SU-DHL-6 (cell line): ENCODE data around the gene TNFRSF25.

ENCODE experiments used
- H2AFZ ChIP-seq: fragments of 200-600 bp; sonication (generic); 2 replicates; pipeline ENCODE4 v1.6.1; 2014; ENCODE audit warnings: low read depth, mild to moderate bottlenecking, moderate library complexity, mixed read lengths, antibody characterized with exemption, low read length; ENCODE audit not compliant: severe bottlenecking
- H3F3A ChIP-seq: fragments of 200-600 bp; shearing (Covaris generic); 2 replicates; pipeline ENCODE4 v1.6.0; 2016; ENCODE audit warnings: antibody characterized with exemption, mild to moderate bottlenecking; ENCODE audit not compliant: insufficient read depth
- H3K27ac ChIP-seq: fragments of 200-600 bp; sonication (generic); 2 replicates; pipeline ENCODE4 v1.5.1; 2016; ENCODE audit warnings: low read depth, mild to moderate bottlenecking, low read length, moderate library complexity, mixed read lengths
- H3K27me3 ChIP-seq: fragments of 200-600 bp; sonication (generic), shearing (Covaris generic); 2 replicates; pipeline ENCODE4 v1.6.0; 2014; ENCODE audit warnings: mild to moderate bottlenecking, low read length
- H3K36me3 ChIP-seq: fragments of 200-600 bp; sonication (generic); 2 replicates; pipeline ENCODE4 v1.6.1; 2014; ENCODE audit warnings: mild to moderate bottlenecking, low read length, mixed read lengths
- H3K4me2 ChIP-seq: fragments of 300-600, 200-600 bp; shearing (Covaris generic), sonication (generic); 2 replicates; pipeline ENCODE4 v1.6.0; 2014; ENCODE audit warnings: low read length, low read depth, mild to moderate bottlenecking; ENCODE audit not compliant: poor library complexity, severe bottlenecking
- H3K4me3 ChIP-seq: fragments of 200-600 bp; sonication (generic); 2 replicates; pipeline ENCODE4 v1.5.1; 2014; ENCODE audit warnings: antibody characterized with exemption, low read length, mild to moderate bottlenecking, mixed read lengths; ENCODE audit not compliant: insufficient read depth, poor library complexity, severe bottlenecking
- H3K79me2 ChIP-seq: fragments of 200-600 bp; sonication (generic); 2 replicates; pipeline ENCODE4 v1.6.1; 2014; ENCODE audit warnings: mild to moderate bottlenecking, low read length, moderate library complexity; ENCODE audit not compliant: insufficient read depth
- H3K9ac ChIP-seq: fragments of 200-600 bp; sonication (generic); 2 replicates; pipeline ENCODE4 v1.7.0; 2014; ENCODE audit warnings: mild to moderate bottlenecking, low read length
- H3K9me2 ChIP-seq: fragments of 200-600 bp; sonication (generic); replicated peaks from 2 replicates; pipeline ENCODE4 v1.6.1; 2014; ENCODE audit warnings: low read length; ENCODE audit not compliant: insufficient read depth
- H3K9me3 ChIP-seq: fragments of 200-600 bp; sonication (generic); 2 replicates; pipeline ENCODE4 v1.6.1; 2014; ENCODE audit warnings: low read length, mixed read lengths; ENCODE audit not compliant: insufficient read depth
- H4K20me1 ChIP-seq: fragments of 200-600 bp; sonication (generic); 2 replicates; pipeline ENCODE4 v1.6.1; 2014; ENCODE audit warnings: low read depth, mild to moderate bottlenecking, antibody characterized with exemption, low read length, moderate library complexity, mixed read lengths
- EZH2phosphoT487 ChIP-seq: fragments of 200-600 bp; sonication (generic), shearing (Covaris generic); conservative IDR thresholded peaks from 2 replicates; pipeline ENCODE4 v1.6.1; 2018; ENCODE audit warnings: mild to moderate bottlenecking, antibody characterized with exemption, low read length, moderate library complexity, mixed read lengths
- TF ChIP-seq, protein P1 (sequence below): fragments of 200-600 bp; sonication (generic); IDR thresholded peaks from one replicate; pipeline ENCODE4 v1.5.1; 2017; ENCODE audit warnings: antibody characterized with exemption, mild to moderate bottlenecking, low read length, moderate library complexity; ENCODE audit not compliant: insufficient read depth, poor library complexity, severe bottlenecking

Gene TNFRSF25

DNA sequence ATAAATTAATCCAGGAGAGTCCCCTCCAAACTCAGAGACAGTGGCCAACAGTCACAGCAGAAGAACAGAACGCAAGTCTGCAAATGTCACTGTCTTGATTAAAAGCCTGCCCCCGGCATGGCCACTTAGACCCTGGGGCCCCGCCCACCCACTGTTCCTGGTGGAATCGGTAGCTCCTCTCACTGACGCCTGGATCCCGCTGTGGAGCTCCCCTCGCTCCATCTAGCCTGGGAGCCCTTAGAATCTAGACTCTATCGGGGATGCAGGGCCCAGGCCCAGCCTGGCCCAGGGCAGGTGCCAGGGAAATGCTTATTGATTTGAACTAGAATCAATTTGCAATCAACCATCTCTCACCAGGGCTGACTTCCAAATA, 46.9 kb upstream of the TNFRSF25 start:
- no peaks in the 10 kb centered on the region for H3K27me3 ChIP-seq
- no peak overlapping the region for H2AFZ ChIP-seq
- H3K9me3 ChIP-seq = no peaks in the 10 kb centered on the region
- no peak overlapping the region for H3K9ac ChIP-seq
- no peaks in the 10 kb centered on the region for H3K79me2 ChIP-seq
- no peaks in the 10 kb centered on the region for H3K36me3 ChIP-seq
- TF ChIP-seq, protein P1, sequence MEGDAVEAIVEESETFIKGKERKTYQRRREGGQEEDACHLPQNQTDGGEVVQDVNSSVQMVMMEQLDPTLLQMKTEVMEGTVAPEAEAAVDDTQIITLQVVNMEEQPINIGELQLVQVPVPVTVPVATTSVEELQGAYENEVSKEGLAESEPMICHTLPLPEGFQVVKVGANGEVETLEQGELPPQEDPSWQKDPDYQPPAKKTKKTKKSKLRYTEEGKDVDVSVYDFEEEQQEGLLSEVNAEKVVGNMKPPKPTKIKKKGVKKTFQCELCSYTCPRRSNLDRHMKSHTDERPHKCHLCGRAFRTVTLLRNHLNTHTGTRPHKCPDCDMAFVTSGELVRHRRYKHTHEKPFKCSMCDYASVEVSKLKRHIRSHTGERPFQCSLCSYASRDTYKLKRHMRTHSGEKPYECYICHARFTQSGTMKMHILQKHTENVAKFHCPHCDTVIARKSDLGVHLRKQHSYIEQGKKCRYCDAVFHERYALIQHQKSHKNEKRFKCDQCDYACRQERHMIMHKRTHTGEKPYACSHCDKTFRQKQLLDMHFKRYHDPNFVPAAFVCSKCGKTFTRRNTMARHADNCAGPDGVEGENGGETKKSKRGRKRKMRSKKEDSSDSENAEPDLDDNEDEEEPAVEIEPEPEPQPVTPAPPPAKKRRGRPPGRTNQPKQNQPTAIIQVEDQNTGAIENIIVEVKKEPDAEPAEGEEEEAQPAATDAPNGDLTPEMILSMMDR = no peak
- no peak for TF ChIP-seq EZH2phosphoT487
- no peak overlapping the region for H3K4me3 ChIP-seq
- H3K9me2 ChIP-seq = no peaks in the 10 kb centered on the region
- no peak overlapping the region for H3K4me2 ChIP-seq
- no peaks in the 10 kb centered on the region for H4K20me1 ChIP-seq
- no peak overlapping the region for H3K27ac ChIP-seq
- H3F3A ChIP-seq = no peaks in the 10 kb centered on the region

DNA sequence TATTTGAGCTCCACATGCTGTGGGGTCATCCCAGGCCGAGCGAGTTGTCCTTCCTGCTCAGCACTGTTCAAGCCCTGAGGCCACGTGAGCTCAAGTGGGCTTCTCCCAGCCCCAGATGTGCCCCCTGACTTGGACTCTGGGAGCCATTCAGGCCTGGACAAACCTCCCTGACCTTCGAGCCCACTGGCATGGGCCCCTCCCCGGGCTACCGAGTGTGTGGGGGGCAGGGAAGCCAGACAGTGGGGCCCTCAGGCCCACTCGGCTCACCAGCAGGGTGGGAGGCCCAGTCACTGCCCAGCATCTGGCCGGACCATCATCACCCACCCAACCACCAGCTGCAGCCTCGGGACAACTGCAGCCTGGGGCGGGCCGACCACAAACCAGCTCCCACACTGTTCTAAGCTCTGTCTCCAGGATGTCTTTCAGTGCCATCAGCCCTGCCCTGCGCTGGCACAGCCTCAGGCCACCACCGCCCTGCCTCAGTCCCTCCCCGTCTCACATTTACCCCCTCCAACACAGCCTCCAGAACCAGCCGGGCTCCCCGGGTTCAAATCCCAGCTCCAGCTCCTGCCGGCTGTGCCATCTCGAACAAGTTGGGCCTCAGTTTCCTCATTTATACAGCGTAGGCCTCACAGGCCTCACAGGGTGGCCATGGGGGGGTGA, 46.4 kb upstream of the TNFRSF25 start:
- H3K9ac ChIP-seq = no peak overlapping the region
- no peaks in the 10 kb centered on the region for H3K79me2 ChIP-seq
- no peaks in the 10 kb centered on the region for H3K9me3 ChIP-seq

DNA sequence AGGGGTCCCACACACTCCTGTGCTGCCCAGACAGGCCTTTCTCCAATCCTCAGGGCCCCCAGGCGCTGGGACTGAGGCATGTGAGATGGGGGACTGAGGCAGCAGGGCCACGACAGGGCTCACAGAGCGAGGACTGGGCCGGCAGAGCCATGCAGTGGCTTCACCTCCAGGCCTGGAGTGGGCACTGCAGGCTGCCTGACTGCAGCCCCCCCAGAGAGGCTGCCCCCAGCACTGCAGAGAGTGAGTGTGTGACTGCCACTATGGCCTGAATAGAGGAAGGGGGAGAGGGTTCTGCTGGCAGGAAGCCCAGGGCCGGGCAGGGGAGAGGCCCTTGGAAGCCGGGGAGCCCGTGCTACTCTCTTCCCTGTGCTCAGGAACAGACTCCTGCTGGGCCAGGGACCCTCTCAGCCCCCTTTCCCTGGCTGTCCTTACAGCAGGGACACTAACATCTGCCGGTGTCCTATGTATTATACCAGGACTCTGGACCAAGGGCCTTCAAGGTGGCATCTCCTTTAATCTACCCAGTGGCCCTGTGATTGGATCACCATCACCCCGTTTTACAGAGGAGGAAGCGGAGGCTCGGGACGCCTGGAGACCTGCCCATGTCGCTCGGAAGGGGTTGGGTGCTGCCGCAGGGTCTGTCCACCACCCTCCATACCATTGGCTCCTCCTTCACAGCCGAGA, 45.7 kb upstream of the TNFRSF25 start:
- Histone ChIP-seq H2AFZ (no peak overlapping the region), H3K79me2 (no peaks in the 10 kb centered on the region), H3K9ac (no peak overlapping the region), H3F3A (no peaks in the 10 kb centered on the region), H3K36me3 (no peaks in the 10 kb centered on the region), H3K27ac (no peak overlapping the region), H4K20me1 (no peaks in the 10 kb centered on the region), H3K9me2 (no peaks in the 10 kb centered on the region), H3K27me3 (no peaks in the 10 kb centered on the region), H3K9me3 (no peaks in the 10 kb centered on the region), H3K4me2 (no peak overlapping the region), H3K4me3 (no peak overlapping the region)
- TF ChIP-seq, protein P1 = no peak
- TF ChIP-seq EZH2phosphoT487 = no peak

More for the DNA sequence above, 46.4 kb upstream of the TNFRSF25 start:
- Histone ChIP-seq H3K4me3 (no peak overlapping the region), H3K36me3 (no peaks in the 10 kb centered on the region), H3K9me2 (no peaks in the 10 kb centered on the region), H2AFZ (no peak overlapping the region), H3F3A (no peaks in the 10 kb centered on the region), H3K27me3 (no peaks in the 10 kb centered on the region), H3K27ac (no peak overlapping the region), H3K4me2 (no peak overlapping the region), H4K20me1 (no peaks in the 10 kb centered on the region)
- TF ChIP-seq, protein P1 = no peak
- no peak for TF ChIP-seq EZH2phosphoT487
